Activated CD4-positive, alpha-beta T cell treated with anti-CD3 and anti-CD28 coated beads, Interleukin-2, amount 50 U/mL, for 16 hours (primary cell): Measurements from ENCODE around the gene PRKCH.
A peak's percentile ranks its signal among the peaks of the same experiment; 100 is the strongest.

Experiments used
- DNase-seq: peaks from one replicate; pipeline ENCODE4 v3.0.0-alpha.2; 2020

The PRKCH gene

GRCh38 chr14:61559641-61560201 is 238.3 kb downstream of the PRKCH start:
- no peak for DNase-seq

GRCh38 chr14:61560323-61560722 is 238.9 kb downstream of the PRKCH start:
- no peak for DNase-seq

DNA sequence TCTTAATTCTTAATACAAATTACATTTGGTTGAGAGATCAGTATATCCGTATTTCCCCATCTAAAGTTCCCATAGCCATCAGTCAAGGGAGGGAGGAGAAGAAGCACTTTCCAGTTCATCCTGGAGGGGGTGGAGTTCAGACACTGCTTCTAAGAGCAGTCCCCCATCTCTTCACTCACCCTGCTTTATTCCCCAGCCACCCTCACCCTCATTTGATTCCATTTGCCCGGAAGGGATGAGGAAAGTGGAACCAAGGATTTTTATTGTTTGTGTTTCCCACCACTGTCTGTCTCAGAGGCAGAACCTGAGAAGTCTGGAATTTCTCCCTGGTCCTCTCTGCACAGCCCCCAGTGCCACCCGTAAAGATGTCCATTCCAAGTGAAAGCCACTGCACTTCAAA is 239.7 kb downstream of the PRKCH start:
- no peak for DNase-seq

DNA sequence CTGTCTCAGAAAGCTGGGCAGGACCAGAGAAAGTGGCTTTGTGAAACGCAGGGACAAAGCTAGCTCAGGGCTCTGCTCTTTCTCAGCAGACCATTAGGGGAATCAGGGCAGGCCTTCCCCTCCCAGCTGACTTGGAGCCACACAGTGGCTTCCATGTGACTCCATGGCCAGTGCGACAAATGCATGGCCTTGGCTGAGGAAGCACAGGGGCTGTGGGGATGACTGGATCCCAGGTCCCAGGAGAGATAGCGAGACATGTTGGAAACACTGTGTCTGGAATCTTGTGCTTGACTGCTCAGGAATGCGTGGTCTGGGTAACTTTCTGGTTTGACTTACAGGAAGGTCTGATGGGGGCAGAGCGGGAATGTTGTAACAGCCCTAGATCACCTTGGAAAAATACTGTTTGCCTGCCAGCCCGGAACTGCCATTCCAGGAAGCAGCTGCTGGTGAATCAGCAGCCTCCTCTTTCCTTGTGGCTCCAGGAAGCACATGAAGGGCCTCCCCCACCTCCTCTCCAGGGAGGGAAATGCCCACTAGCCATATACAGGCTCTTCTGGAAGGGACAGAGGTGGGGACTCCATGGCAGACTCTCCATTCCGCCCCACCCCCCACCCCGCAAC is 240.4 kb downstream of the PRKCH start:
- DNase-seq = no peak

DNA sequence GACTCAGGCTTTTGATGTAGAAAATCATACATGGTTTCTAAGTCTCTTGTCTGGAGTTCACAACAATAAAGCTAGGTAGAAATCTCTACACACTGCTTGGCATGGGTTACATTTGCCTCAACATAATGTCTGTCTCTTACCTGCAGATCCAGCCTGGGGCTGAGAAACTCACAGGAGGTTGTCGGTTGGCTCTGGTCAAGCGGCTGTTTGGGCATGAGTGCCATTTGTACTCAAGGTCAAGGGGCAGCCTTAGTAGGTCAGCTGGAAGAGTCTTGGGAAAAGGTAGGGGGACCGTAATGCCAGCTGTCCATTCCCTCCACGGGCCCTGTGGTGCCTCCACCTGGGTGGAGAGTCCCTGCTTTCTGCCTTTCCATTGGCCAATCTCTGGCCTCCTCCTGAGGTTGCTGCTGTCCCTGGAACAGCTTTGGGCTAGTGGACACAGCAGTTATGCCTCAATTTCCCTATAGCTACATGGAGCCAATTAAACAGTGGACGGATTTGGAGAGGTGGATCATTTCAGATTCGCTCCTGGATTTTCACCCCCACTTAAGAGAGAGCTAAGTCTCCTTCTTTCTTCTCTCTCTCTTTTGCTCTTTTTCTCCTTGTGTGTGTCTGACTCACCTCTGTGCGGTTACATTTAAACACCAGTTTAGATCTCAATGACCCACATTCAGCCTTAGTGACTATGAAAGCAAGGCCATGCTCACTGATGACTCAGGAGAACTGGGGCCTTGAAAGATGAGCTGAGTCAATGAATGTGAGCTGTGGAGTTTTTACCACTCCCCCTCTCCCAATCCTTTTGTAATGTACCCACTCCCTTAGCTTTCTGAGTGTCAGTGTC is 241.2 kb downstream of the PRKCH start:
- DNase-seq = peak; percentile 86

- no peak for DNase-seq
Measured at GRCh38 chr14:61563162-61563511, 241.8 kb downstream of the PRKCH start.

- no peak for DNase-seq
Measured at GRCh38 chr14:61563880-61564617, 242.7 kb downstream of the PRKCH start.

DNA sequence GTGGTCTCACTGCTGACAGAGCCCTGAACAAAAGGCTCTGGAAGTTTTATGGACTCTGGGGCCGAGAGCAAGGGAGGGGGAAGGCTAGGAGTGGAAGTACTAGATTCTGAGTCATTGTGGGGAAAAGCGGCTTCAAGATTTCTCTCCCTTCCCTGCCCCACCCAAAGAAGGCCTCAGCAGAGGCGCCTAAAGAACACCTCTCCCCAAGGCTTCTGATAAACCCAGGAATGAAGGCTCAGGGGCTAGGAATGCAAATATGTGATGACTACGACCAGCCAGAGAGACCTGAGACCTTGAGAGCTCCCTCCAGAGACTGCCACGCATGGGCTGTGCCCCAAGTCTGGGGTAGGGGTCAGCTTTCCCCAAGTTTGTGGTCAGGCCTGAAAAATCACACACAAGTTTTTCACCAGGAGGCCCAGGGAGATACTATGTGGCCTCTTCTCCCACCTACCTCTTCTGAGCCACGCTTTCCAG is 243.3 kb downstream of the PRKCH start:
- no peak for DNase-seq

DNA sequence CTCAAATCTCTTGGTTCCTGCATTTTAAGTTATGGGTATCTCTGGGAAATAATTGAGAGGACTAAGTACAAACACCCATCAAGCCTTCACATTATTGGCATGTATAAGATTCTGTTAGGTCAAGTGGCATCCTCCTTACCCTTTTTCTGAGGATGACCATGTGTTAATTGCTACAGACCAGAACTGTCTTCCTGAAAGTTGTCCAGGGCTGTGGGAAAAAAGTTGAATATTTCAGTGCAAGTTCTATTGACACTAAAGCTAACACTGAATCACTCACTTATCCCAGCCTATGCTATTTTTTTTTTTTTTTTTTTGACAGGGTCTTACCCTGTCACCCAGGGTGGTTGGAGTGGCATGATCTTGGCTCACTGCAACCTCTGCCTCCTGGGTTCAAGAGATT is 243.8 kb downstream of the PRKCH start:
- no peak for DNase-seq

GRCh38 chr14:61565836-61566536 is 244.6 kb downstream of the PRKCH start:
- no peak for DNase-seq

DNA sequence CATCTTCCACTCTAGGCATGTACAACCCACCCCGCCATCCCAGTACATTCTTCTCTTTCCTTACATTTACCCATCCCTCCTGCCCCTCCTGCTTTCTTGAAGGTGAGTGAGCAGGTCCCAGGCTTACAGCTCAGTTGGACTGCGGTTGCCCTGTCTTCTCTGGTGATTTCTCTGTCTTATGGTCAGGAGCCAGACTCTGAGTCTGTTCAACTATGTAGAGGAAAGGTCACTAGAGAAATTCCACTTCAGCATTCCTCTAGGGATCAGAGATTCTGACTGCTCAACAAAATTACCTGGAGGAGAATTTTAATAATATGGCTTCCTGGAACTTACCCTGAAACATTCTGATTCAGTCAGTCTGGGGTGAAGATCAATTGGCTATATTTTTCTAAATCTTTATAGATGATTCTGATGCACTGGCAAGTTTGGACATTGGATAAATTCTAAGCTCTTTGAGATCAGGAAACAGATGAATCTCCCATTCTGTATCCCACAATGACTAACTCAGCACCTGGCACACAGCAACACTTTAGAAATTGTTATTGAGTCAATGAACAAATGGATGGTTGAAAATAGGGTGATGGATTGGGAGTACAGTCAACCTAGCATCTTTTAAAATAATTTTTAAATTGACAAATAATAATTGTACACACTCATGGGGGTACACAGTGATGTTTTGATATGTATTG is 245.3 kb downstream of the PRKCH start:
- DNase-seq = no peak

- DNase-seq = no peak
Measured at GRCh38 chr14:61567838-61568571, 246.6 kb downstream of the PRKCH start.

DNA sequence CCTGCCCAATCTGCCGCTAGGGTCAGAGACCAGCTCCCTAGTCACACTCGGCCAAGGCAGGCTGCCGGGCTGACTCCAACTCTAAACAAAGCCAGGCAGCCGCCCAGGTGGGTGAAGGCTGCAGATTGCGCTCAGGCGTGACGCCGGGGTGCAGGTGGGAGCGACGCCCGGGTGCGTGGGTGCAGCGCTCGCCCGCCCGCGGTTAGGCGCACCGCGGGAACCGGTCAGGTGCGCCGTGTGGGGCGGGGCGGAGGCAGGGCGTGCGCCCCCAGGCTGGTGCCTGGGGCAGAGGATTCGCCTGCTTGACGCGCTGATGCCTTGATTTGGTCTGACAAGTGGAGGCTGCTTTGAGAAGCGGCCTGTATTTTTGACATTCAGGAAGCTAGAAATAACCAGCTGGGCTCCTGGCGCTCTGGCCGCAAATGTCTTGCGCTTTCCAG is 247.2 kb downstream of the PRKCH start:
- peak; percentile 42 for DNase-seq

DNA sequence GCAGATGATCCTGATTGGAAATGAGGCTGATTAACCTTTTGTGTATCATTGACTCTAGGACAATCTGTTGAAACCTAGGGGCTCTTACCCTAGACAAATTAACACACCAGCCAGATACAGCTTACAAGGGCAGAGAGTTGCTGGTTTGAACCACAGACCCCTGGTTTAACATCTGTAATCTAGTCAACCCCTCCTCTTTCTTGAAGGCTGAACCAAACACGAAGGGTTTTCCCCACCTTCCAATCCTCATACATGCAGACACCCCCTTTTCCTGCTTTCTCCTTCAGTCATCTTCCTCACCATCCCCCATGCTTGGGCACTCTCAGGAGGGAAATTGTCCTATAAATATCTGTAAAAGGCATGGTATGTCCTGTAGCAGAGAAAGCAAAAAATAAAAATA is 247.9 kb downstream of the PRKCH start:
- no peak for DNase-seq

GRCh38 chr14:61569812-61570548 is 248.6 kb downstream of the PRKCH start:
- DNase-seq = peak; percentile 74

- no peak for DNase-seq
Measured at GRCh38 chr14:61570549-61571290, 249.3 kb downstream of the PRKCH start.

DNA sequence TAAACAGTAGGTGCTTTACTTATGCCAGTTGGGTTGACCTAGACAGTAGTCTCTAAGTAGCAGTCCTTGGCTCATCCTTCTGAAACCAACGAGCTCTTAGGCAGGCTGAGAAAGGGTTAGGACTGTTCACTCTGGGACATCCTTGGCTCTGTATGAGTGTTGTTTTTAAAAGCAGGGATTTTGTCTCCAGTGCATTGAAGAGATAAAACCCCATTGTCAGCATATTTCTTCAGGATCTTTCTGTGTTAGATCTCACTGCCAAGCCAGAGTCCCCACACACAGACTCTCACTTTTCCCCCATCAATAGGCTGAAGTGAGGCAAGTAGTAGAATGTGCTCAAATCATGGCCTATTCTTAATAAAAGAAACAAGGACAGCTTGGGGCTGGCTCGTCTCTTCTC is 250.5 kb downstream of the PRKCH start:
- DNase-seq = no peak

- DNase-seq = no peak
Measured at GRCh38 chr14:61573321-61573720, 251.9 kb downstream of the PRKCH start.

DNA sequence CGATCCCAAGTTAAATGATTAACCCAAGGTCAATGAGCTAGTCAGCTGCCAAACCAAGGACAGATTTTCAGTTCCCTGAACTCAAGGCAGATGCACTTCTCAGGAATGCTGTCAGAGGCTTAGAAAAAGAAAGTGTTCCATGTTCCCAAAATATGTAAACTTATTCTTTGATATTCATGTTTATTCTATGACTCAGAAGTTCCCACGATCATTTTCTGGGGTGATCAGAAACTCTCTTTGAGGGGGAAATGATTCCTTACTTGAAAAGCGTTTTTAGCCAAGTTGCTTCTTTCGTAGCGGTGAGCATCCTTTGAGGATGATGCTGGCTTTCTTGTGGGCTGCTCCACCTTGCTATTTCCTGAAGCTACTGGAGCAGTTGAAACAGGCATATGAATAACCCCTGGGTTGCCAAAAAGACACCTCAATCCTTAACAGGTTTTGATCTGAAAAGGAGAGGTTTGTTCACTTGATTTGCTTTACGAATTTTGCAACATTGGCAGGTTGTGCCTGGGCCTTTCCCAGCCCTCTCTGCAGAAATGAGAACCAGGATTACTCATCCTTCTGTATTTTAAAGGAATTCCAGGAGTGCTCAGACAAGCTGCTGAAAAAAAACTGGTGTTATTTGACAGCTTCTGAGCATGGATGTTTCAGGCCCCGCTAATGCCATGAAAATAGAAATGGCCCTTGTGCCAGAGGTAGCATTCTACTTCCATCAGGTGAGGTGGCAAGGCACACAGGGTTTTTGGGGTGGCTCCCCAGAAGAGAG is 252.6 kb downstream of the PRKCH start:
- DNase-seq = no peak
